CD4-positive, alpha-beta memory T cell (primary cell): Measurements from ENCODE around the gene DIAPH1. TPM values are rescaled to one million over a fixed set of nuclear protein-coding genes. Genes with fewer than 3 reads are reported as not detected.
A peak's percentile ranks its signal among the peaks of the same experiment; 100 is the strongest.

Experiments
- CTCF ChIA-PET: fragments of 350-600 bp; sonication (Branson Sonifier 250); formaldehyde crosslinking; loops from one replicate; lab custom pipeline; 2021; ENCODE audit warnings: inconsistent platforms; ENCODE audit not compliant: partially characterized antibody; lab: Charles Lee
- POLR2A ChIA-PET: fragments of 350-600 bp; sonication (Branson Sonifier 250); formaldehyde crosslinking; loops from one replicate; lab custom pipeline; 2021; ENCODE audit not compliant: partially characterized antibody; lab: Charles Lee
- DNase-seq, 5 donors: peaks; one replicate each; pipeline versions ENCODE4 v3.0.0 to v3.0.0-alpha.2; 2020 to 2022; ENCODE audit warnings: mixed read lengths in 1 of 5
- H3K27ac ChIP-seq: one replicate; pipeline ENCODE4 v1.7.0; 2013; ENCODE audit warnings: low read depth, low read length
- H3K27me3 ChIP-seq: 2 replicates; pipeline ENCODE4 v1.7.0; 2013; ENCODE audit warnings: mild to moderate bottlenecking, low read length, moderate library complexity; ENCODE audit not compliant: insufficient read depth
- H3K36me3 ChIP-seq: 2 replicates; pipeline ENCODE4 v1.7.0; 2013; ENCODE audit warnings: mild to moderate bottlenecking, low read length, moderate library complexity; ENCODE audit not compliant: insufficient read depth
- H3K4me1 ChIP-seq: 2 replicates; pipeline ENCODE4 v1.7.0; 2013; ENCODE audit warnings: mild to moderate bottlenecking, low read length, moderate library complexity; ENCODE audit not compliant: insufficient read depth
- H3K4me3 ChIP-seq, 2 donors: one replicate each; pipeline ENCODE4 v1.7.0; 2013; ENCODE audit warnings: low read length in 2 of 2, mild to moderate bottlenecking in 1 of 2
- H3K9me3 ChIP-seq, 2 donors: one replicate each; pipeline ENCODE4 v1.7.0; 2013; ENCODE audit warnings: low read length in 2 of 2, control low read depth in 1 of 2; ENCODE audit not compliant: control insufficient read depth in 1 of 2
- H3K27ac Mint-ChIP-seq, 7 donors: one replicate each; pipeline ENCODE4 v1.8.0; 2020 to 2021; ENCODE audit warnings: mixed read lengths in 7 of 7, mild to moderate bottlenecking in 6 of 7, inconsistent platforms in 3 of 7, moderate library complexity in 3 of 7
- H3K27me3 Mint-ChIP-seq, 2 donors: one replicate each; pipeline ENCODE4 v1.8.0; 2020 to 2021; ENCODE audit warnings: mixed read lengths in 2 of 2
- H3K36me3 Mint-ChIP-seq, 2 donors: one replicate each; pipeline ENCODE4 v1.8.0; 2020 to 2021; ENCODE audit warnings: mixed read lengths in 2 of 2, inconsistent platforms in 1 of 2, mild to moderate bottlenecking in 1 of 2
- H3K4me1 Mint-ChIP-seq, 4 donors: one replicate each; pipeline ENCODE4 v1.8.0; 2020 to 2021; ENCODE audit warnings: mixed read lengths in 4 of 4, mild to moderate bottlenecking in 1 of 4
- H3K4me3 Mint-ChIP-seq, 8 donors: one replicate each; pipeline ENCODE4 v1.8.0; 2020 to 2021; ENCODE audit warnings: mixed read lengths in 8 of 8, mild to moderate bottlenecking in 7 of 8, moderate library complexity in 6 of 8, inconsistent platforms in 3 of 8
- H3K9me3 Mint-ChIP-seq, 8 donors: one replicate each; pipeline ENCODE4 v1.8.0; 2020 to 2021; ENCODE audit warnings: mixed read lengths in 8 of 8, mild to moderate bottlenecking in 5 of 8, inconsistent platforms in 3 of 8, moderate library complexity in 1 of 8
- intact Hi-C: fragments of 100-400 bp; cut with micrococcal nuclease; formaldehyde crosslinking; loops from one replicate; pipeline ENCODE4 v1.15.1; 2023
- polyA plus RNA-seq, 2 donors: library from polyadenylated mRNA; unstranded; fragments of 300-500 nt; fragmentation: Illumina TruSeq; gene quantifications; one replicate each; pipeline ENCODE4 v1.2.3, GENCODE V29; 2021
- total RNA-seq, 2 experiments: library from RNA; stranded (reverse); gene quantifications; one replicate each; pipeline ENCODE4 v1.2.3, GENCODE V29; 2021

Gene DIAPH1
- total and polyA plus RNA-seq, 4 experiments from 2014 or later = 81.5 to 211 (median 178) TPM

DNA sequence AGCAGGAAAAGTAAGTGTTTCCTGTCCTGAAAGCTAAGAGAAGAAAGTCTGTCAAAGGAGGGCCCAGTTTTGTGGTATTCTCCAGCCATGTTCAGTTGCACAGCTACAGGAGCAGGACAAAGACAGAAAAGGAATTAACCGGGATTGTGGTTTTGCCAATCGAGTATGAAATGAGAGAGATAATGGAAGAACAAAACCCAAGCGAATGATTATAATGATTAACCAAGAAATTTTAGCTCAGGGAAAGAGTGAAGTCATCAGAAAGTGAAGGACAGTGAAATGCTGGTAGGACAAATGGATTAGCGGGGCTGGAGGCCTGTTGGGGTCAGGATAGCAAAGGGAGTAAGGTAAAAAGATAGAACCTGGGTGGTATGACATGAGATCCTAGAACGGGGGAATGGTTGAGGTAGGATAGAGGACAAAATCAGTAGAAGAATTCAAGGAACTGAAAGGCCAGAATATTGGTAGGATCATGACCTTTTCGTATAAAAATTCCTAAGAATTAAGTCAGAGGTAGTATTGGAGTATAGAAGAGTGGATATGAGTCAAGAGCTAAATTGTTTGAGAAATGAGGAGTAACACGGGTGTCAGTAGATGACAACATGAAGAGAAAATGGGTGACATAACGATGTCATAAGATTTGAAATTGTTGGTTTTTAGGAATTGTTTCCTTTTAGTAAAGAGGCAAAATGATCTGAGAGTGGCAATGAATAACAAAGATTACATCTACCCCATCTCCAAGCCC lies 52.8 kb downstream of the DIAPH1 start:
- Histone ChIP-seq H3K36me3 (peaks cover 64% of the 10 kb centered on the region), H3K27ac (peak overlapping the region; percentile 32), H3K4me1 (peaks cover 15% of the 10 kb centered on the region), H3K27me3 (no peaks in the 10 kb centered on the region), H3K4me3 (no peak overlapping the region), H3K9me3 (no peaks in the 10 kb centered on the region)
- H3K27ac Mint-ChIP-seq = peak overlapping the region; percentile 10 to 89 (median 77)
- no peaks in the 10 kb centered on the region for H3K27me3 Mint-ChIP-seq
- CTCF ChIA-PET = interaction anchor here (0.9 to 4.1 kb wide), 22 partner anchors 9 to 237 kb away, joined by 3 to 46 read pairs (median 6); partner anchors contain the start of genes DIAPH1, HDAC3, PCDHGA1 and RELL2
- H3K4me3 Mint-ChIP-seq = no peak overlapping the region
- POLR2A ChIA-PET = interaction anchor here (1.4 kb wide), 1 partner anchor 53 kb away, joined by 6 read pairs; the partner anchor contains the start of gene DIAPH1
- peaks cover 21 to 37% (median 24%) of the 10 kb centered on the region in 4 donors for H3K4me1 Mint-ChIP-seq
- peaks cover 48 to 85% of the 10 kb centered on the region in 2 donors for H3K36me3 Mint-ChIP-seq
- intact Hi-C loops = no loop called here
- no peak for DNase-seq
- H3K9me3 Mint-ChIP-seq = no peaks in the 10 kb centered on the region

DNA sequence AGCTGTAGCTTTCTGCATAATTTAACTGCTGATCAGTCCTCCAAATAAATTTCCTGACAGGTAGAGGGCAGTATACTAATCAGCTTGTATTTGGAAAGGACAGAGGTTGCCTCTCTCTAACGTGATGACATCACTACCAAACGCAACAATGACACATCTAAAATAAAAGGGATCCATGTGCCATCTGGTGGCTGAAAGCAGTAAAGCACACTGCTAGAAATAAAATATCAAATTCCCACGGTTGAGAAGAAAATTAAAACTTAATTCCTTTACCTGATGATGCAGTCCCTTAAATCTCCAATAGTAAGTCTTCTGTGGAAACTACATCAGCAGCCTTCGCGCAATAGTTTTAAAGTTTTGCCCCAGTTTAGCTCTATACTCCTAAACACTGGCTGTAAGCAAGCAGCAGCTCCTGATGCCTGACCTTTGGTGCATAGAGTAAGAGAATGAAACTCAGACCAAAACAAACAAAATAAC lies 54.5 kb downstream of the DIAPH1 start:
- intact Hi-C loops = loop anchor here (1.0 to 5.0 kb wide), 8 partner anchors 151 to 392 kb away; partner anchors contain the start of genes PCDHB14, PCDHB15, PCDHB7 and PCDHB9
- Histone ChIP-seq H3K4me1 (peaks cover 17% of the 10 kb centered on the region), H3K9me3 (no peaks in the 10 kb centered on the region), H3K27ac (peak overlapping the region; percentile 59), H3K4me3 (no peak overlapping the region), H3K27me3 (no peaks in the 10 kb centered on the region), H3K36me3 (peaks cover 51% of the 10 kb centered on the region)
- Mint-ChIP-seq H3K27me3 (no peaks in the 10 kb centered on the region), H3K9me3 (no peaks in the 10 kb centered on the region), H3K27ac (peak overlapping the region; percentile 74 to 93 (median 85)), H3K4me3 (peak overlapping the region in 1 of 8 donors; percentile 26), H3K4me1 (peaks cover 22 to 48% (median 28%) of the 10 kb centered on the region in 4 donors), H3K36me3 (peaks cover 45 to 85% of the 10 kb centered on the region in 2 donors)
- POLR2A ChIA-PET = interaction anchor here (0.6 to 1.8 kb wide), 12 partner anchors 17 to 377 kb away, joined by 3 to 27 read pairs (median 4); partner anchors contain the start of genes DIAPH1, HDAC3, PCDHGA10 and PCDHGB3
- CTCF ChIA-PET = interaction anchor here (0.6 to 2.6 kb wide), 59 partner anchors 9 to 1031 kb away, joined by 3 to 38 read pairs (median 5); partner anchors contain the start of genes FCHSD1, HDAC3, PCDHB14 and PCDHB15
- DNase-seq = peak; percentile 85 to 89 (median 88)

DNA sequence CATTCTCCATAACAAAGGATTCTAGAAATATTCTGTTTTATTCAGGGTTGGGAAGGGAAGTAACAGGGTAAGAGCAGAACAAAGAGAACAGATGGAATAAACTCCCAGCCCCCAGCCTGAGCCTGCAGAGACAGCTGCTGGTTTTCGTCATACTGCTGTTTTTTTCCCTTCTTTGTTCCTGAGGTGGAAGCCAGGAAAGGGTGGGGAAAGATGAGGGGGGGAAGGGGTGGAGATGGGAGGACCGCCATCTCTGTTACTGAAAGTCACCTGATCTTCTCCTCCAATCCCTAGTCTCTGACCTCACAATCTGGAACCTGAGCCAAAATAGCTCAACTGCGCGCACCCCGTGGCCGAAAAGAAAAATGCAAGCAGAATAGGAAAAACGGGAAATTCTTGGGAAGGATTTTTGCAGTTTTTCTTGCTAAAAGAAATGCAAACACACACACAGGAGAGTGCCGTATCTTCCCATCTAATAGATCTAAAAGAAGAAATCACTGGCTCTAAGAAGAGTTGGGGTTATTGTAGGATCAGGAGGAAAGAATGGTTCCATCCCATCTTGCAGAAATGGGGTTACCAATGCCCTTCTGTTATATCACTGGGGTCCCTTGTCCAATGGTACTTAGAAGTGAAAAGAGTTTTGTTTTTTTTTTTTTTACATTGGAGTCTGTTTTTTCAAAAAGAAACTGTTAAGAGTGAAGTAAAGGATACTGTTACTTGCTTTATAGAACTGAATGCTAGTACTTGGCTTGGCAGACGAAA lies 57.9 kb downstream of the DIAPH1 start:
- H3K9me3 Mint-ChIP-seq = no peaks in the 10 kb centered on the region
- peak overlapping the region in 3 of 7 donors; percentile 12 to 59 (median 13) for H3K27ac Mint-ChIP-seq
- H3K27ac ChIP-seq = no peak overlapping the region
- peaks cover 32% of the 10 kb centered on the region for H3K36me3 ChIP-seq
- no peaks in the 10 kb centered on the region for H3K27me3 ChIP-seq
- POLR2A ChIA-PET = no interaction called here
- peaks cover 31 to 56% (median 40%) of the 10 kb centered on the region in 4 donors for H3K4me1 Mint-ChIP-seq
- H3K4me1 ChIP-seq = peaks cover 35% of the 10 kb centered on the region
- H3K9me3 ChIP-seq = no peaks in the 10 kb centered on the region
- H3K4me3 Mint-ChIP-seq = no peak overlapping the region
- no peaks in the 10 kb centered on the region for H3K27me3 Mint-ChIP-seq
- no peak for DNase-seq
- H3K36me3 Mint-ChIP-seq = peaks cover 56 to 82% of the 10 kb centered on the region in 2 donors
- CTCF ChIA-PET = no interaction called here
- H3K4me3 ChIP-seq = no peak overlapping the region
- intact Hi-C loops = loop anchor here (5.0 kb wide), 1 partner anchor 374 kb away; the partner anchor contains the start of gene PCDHB9

DNA sequence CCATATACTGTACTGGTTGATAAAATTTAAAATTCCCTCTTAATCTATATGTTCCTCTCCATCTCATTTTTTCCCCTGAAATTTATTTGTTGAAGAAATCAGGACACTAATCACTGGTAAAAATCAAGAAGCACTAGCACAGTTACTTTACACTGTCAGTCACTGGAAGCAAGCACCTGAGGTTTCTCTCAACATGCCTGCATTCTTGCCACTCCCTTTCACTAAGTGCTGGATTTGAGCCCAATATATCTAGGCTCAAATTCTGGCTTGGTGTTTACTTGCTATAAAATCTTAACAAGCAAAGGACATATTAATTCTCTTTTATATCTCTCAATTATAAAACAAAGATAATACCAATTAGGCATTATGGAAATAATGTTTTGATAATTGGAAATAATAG lies 58.6 kb downstream of the DIAPH1 start:
- Histone ChIP-seq H3K4me3 (no peak overlapping the region), H3K9me3 (no peaks in the 10 kb centered on the region), H3K27me3 (no peaks in the 10 kb centered on the region), H3K36me3 (peaks cover 32% of the 10 kb centered on the region), H3K27ac (no peak overlapping the region), H3K4me1 (peaks cover 35% of the 10 kb centered on the region)
- no peak for DNase-seq
- H3K36me3 Mint-ChIP-seq = peaks cover 53 to 83% of the 10 kb centered on the region in 2 donors
- no peak overlapping the region for H3K4me3 Mint-ChIP-seq
- ChIA-PET POLR2A (no interaction called here), CTCF (no interaction called here)
- intact Hi-C loops = loop anchor here (5.0 kb wide), 1 partner anchor 373 kb away; the partner anchor contains the start of gene PCDHB9
- no peaks in the 10 kb centered on the region for H3K27me3 Mint-ChIP-seq
- H3K4me1 Mint-ChIP-seq = peaks cover 33 to 51% (median 39%) of the 10 kb centered on the region in 4 donors
- H3K27ac Mint-ChIP-seq = peak overlapping the region in 2 of 7 donors; percentile 12 to 30
- no peaks in the 10 kb centered on the region for H3K9me3 Mint-ChIP-seq

DNA sequence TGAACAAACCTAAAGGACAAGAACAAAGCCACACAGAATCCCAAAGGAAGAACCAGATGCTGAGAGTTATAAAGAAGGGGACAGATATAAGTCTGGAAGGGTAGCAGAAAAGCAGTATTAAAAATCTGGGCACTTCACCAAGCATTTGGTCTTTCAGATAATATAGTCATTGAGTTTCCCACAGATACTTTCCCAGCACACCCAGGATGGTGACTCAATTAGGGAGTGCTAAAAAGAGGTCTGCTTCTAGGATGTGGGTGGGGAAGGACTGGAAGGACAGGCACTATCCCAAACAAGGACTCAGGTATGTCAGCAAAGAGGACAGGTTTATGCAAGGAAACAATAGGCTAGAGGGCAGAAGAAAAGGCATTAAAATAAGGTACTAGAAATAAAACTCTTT lies 59.3 kb downstream of the DIAPH1 start:
- Histone ChIP-seq H3K36me3 (peaks cover 32% of the 10 kb centered on the region), H3K27me3 (no peaks in the 10 kb centered on the region), H3K4me1 (peaks cover 33% of the 10 kb centered on the region), H3K9me3 (no peaks in the 10 kb centered on the region), H3K27ac (no peak overlapping the region), H3K4me3 (no peak overlapping the region)
- H3K4me3 Mint-ChIP-seq = no peak overlapping the region
- ChIA-PET CTCF (interaction anchor here (0.7 to 4.8 kb wide), 9 partner anchors 9 to 336 kb away, joined by 3 to 46 read pairs (median 19); partner anchors contain the start of genes PCDHB14, PCDHGA10 and PCDHGB7), POLR2A (no interaction called here)
- no peaks in the 10 kb centered on the region for H3K27me3 Mint-ChIP-seq
- H3K4me1 Mint-ChIP-seq = peaks cover 36 to 52% (median 42%) of the 10 kb centered on the region in 4 donors
- intact Hi-C loops = loop anchor here (2.0 to 10.0 kb wide), 2 partner anchors 205 to 345 kb away; partner anchors contain the start of genes PCDHGA4, PCDHGB1 and PCDHGB2
- no peak for DNase-seq
- peak overlapping the region in 5 of 7 donors; percentile 37 to 82 (median 76) for H3K27ac Mint-ChIP-seq
- peaks cover 57 to 86% of the 10 kb centered on the region in 2 donors for H3K36me3 Mint-ChIP-seq
- H3K9me3 Mint-ChIP-seq = no peaks in the 10 kb centered on the region

DNA sequence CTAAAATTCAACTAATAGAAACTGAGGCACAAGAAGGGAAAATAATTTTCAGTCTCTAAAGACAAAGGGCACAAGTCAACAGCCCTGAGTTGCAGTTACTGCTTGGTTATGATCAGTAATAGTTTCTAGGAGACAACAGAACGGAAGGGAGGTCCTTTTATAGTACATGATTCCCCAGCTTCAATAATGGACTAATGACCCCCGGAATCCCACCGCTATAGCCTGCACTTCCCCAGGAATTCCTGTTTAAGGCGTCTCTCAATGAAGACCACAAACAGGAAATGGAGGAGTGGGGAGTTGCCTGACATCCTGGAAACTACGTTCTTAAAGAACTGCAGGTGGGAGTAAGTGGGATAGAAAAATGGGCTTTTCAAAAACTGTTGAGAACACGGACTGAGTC lies 60.6 kb downstream of the DIAPH1 start:
- Mint-ChIP-seq H3K4me1 (peaks cover 26 to 39% (median 35%) of the 10 kb centered on the region in 4 donors), H3K27me3 (no peaks in the 10 kb centered on the region), H3K4me3 (peak overlapping the region in 1 of 8 donors; percentile 16), H3K36me3 (peaks cover 46 to 80% of the 10 kb centered on the region in 2 donors), H3K27ac (peak overlapping the region; percentile 76 to 94 (median 93)), H3K9me3 (no peaks in the 10 kb centered on the region)
- CTCF ChIA-PET = interaction anchor here (0.6 to 4.8 kb wide), 42 partner anchors 10 to 890 kb away, joined by 3 to 46 read pairs (median 4); partner anchors contain the start of genes PCDHB14, PCDHB15, PCDHB9 and PCDHGA10
- H3K9me3 ChIP-seq = no peaks in the 10 kb centered on the region
- H3K36me3 ChIP-seq = peaks cover 25% of the 10 kb centered on the region
- intact Hi-C loops = loop anchor here (1.0 to 10.0 kb wide), 4 partner anchors 203 to 474 kb away; partner anchors contain the start of genes PCDHGA4, PCDHGB1 and PCDHGB2
- no peak overlapping the region for H3K4me3 ChIP-seq
- peaks cover 21% of the 10 kb centered on the region for H3K4me1 ChIP-seq
- H3K27me3 ChIP-seq = no peaks in the 10 kb centered on the region
- peak in 1 of 5 donors; percentile 31 for DNase-seq
- H3K27ac ChIP-seq = no peak overlapping the region
- POLR2A ChIA-PET = interaction anchor here (0.7 kb wide), 1 partner anchor 55 kb away, joined by 3 read pairs; no protein-coding TSS in a partner anchor
